Testis (tissue), 3 donors: ENCODE data around the gene TMEM186. TPM values are rescaled to one million over a fixed set of nuclear protein-coding genes. Genes with fewer than 3 reads are reported as not detected.
"Not testable (repeated sequence)": the region's sequence is repeated elsewhere in the genome, so short reads cannot be mapped to it uniquely, and the experiment has no call there.

Source experiments
- DNase-seq: peaks from one replicate; pipeline ENCODE4 v3.0.0-alpha.2; 2019
- H3K27ac ChIP-seq, 2 donors: fragments of 200-600 bp; sonication (generic); one replicate each; pipeline ENCODE4 v1.5.1; 2019
- H3K27me3 ChIP-seq: fragments of 200-600 bp; sonication (generic); one replicate; pipeline ENCODE4 v1.5.1; 2019
- H3K36me3 ChIP-seq: fragments of 200-600 bp; sonication (generic); one replicate; pipeline ENCODE4 v1.5.1; 2017; ENCODE audit warnings: low read depth; ENCODE audit errors: missing control alignments
- H3K4me1 ChIP-seq: fragments of 200-600 bp; sonication (generic); one replicate; pipeline ENCODE4 v1.5.1; 2019
- H3K4me3 ChIP-seq, 2 donors: fragments of 200-600 bp; sonication (generic); one replicate each; pipeline ENCODE4 v1.5.1; 2017 to 2019
- H3K9me3 ChIP-seq: fragments of 200-600 bp; sonication (generic); one replicate; pipeline ENCODE4 v1.5.1; 2017
- CTCF ChIP-seq, 3 experiments: fragments of 450-650 bp in 2 of 3; fragments of 200-600 bp in 1 of 3; sonication (generic) in 1 of 3; IDR thresholded peaks; one replicate each; pipeline ENCODE4 v1.5.1; 2016 to 2019; ENCODE audit warnings: antibody characterized with exemption in 3 of 3, mild to moderate bottlenecking in 2 of 3, moderate library complexity in 1 of 3
- POLR2A ChIP-seq: fragments of 450-650 bp; IDR thresholded peaks from one replicate; pipeline ENCODE4 v1.6.1; 2017; ENCODE audit warnings: antibody characterized with exemption, mild to moderate bottlenecking, moderate library complexity
- WGBS, 2 donors: methylation state at CpG; one replicate each; pipeline ENCODE4 v1.1.5; 2018; 5-methylcytosine and 5-hydroxymethylcytosine counted together
- intact Hi-C: fragments of 100-400 bp; cut with DNase I; formaldehyde crosslinking; loops from one replicate; pipeline ENCODE4 v1.15.1; 2023; ENCODE audit warnings: low total_unique reads
- polyA plus RNA-seq: library from polyadenylated mRNA; stranded (reverse); fragments of 350-450 nt; fragmentation: Illumina TruSeq; extraction: RNeasy Lipid Tissue Mini Kit (QIAGEN cat#74804); gene quantifications from one replicate; pipeline ENCODE4 v1.2.3, GENCODE V29; 2014; ENCODE audit warnings: low read depth, low replicate concordance; ENCODE audit not compliant: insufficient read depth
- total RNA-seq, 2 donors: library from RNA; depleted of rRNA; stranded (reverse); fragments of >200 nt; gene quantifications; one replicate each; pipeline ENCODE4 v1.2.3, GENCODE V29; 2016

TMEM186 gene
- total and polyA plus RNA-seq, 3 donors from 2014 or later, result 11.6 to 15.5 (median 14.3) TPM

GRCh38 chr16:8836797-8837196, 39.4 kb upstream of the TMEM186 start:
- DNase-seq, intact Hi-C loops, H3K4me1 ChIP-seq, H3K4me3 ChIP-seq, H3K27me3 ChIP-seq, H3K36me3 ChIP-seq, H3K9me3 ChIP-seq, H3K27ac ChIP-seq: not testable (repeated sequence)
- 84 to 90% methylated on average over 7 of the region's 7 CpGs for WGBS, 2 donors

GRCh38 chr16:8832717-8833105, 35.3 kb upstream of the TMEM186 start:
- no peaks in the 10 kb centered on the region for H3K36me3 ChIP-seq
- DNase-seq, result no peak
- no peaks in the 10 kb centered on the region for H3K9me3 ChIP-seq
- no peaks in the 10 kb centered on the region for H3K4me1 ChIP-seq
- no peak overlapping the region for H3K4me3 ChIP-seq
- intact Hi-C loops, result no loop called here
- TF ChIP-seq POLR2A, result no peak
- TF ChIP-seq CTCF (IDR thresholded peaks at IDR 0.05), result no peak
- WGBS, 2 donors, result 81 to 83% methylated on average over 16 of the region's 16 CpGs
- H3K27me3 ChIP-seq, result no peaks in the 10 kb centered on the region
- H3K27ac ChIP-seq, result no peak overlapping the region

GRCh38 chr16:8831871-8832716, 34.7 kb upstream of the TMEM186 start:
- no peak for DNase-seq
- WGBS, 2 donors, result 84 to 92% methylated on average over 10 to 18 of the region's 18 CpGs

GRCh38 chr16:8831450-8831849, 34.0 kb upstream of the TMEM186 start:
- no peaks in the 10 kb centered on the region for H3K4me1 ChIP-seq
- TF ChIP-seq CTCF (IDR thresholded peaks at IDR 0.05) (no peak), POLR2A (no peak)
- DNase-seq, result no peak
- no peak overlapping the region for H3K4me3 ChIP-seq
- H3K27ac ChIP-seq, result no peak overlapping the region
- intact Hi-C loops, result no loop called here
- H3K36me3 ChIP-seq, result no peaks in the 10 kb centered on the region
- 88 to 90% methylated on average over 5 to 9 of the region's 9 CpGs for WGBS, 2 donors
- no peaks in the 10 kb centered on the region for H3K9me3 ChIP-seq
- no peaks in the 10 kb centered on the region for H3K27me3 ChIP-seq

More at GRCh38 chr16:8831871-8832716, 34.7 kb upstream of the TMEM186 start:
- intact Hi-C loops, result no loop called here
- Histone ChIP-seq H3K27me3 (no peaks in the 10 kb centered on the region), H3K36me3 (no peaks in the 10 kb centered on the region), H3K4me1 (no peaks in the 10 kb centered on the region), H3K4me3 (no peak overlapping the region), H3K27ac (no peak overlapping the region), H3K9me3 (no peaks in the 10 kb centered on the region)
- TF ChIP-seq POLR2A, result no peak
- no peak for TF ChIP-seq CTCF (IDR thresholded peaks at IDR 0.05)

- no peaks in the 10 kb centered on the region for H3K4me1 ChIP-seq
- DNase-seq, result no peak
- 92 to 95% methylated on average over 8 of the region's 8 CpGs for WGBS, 2 donors
- no peak overlapping the region for H3K27ac ChIP-seq
- no peaks in the 10 kb centered on the region for H3K9me3 ChIP-seq
- H3K27me3 ChIP-seq, result no peaks in the 10 kb centered on the region
- no peaks in the 10 kb centered on the region for H3K36me3 ChIP-seq
- TF ChIP-seq POLR2A (no peak), CTCF (IDR thresholded peaks at IDR 0.05) (no peak)
- H3K4me3 ChIP-seq, result no peak overlapping the region
- intact Hi-C loops, result no loop called here
Observed at GRCh38 chr16:8828541-8829165, 31.2 kb upstream of the TMEM186 start.
